NT2/D1 (cell line): ENCODE data around the gene RTP2.

Experiments used
- SUZ12 ChIP-seq: IDR thresholded peaks from 2 replicates; pipeline ENCODE4 v1.6.1; 2011; ENCODE audit not compliant: insufficient read length, insufficient read depth; ENCODE audit errors: extremely low read depth
- YY1 ChIP-seq: IDR thresholded peaks from 2 replicates; pipeline ENCODE4 v1.6.1; 2011; ENCODE audit not compliant: insufficient read length, insufficient read depth
- ZNF274 ChIP-seq: IDR thresholded peaks from 2 replicates; pipeline ENCODE4 v1.6.1; 2011; ENCODE audit warnings: mild to moderate bottlenecking, low read depth, low read length

DNA sequence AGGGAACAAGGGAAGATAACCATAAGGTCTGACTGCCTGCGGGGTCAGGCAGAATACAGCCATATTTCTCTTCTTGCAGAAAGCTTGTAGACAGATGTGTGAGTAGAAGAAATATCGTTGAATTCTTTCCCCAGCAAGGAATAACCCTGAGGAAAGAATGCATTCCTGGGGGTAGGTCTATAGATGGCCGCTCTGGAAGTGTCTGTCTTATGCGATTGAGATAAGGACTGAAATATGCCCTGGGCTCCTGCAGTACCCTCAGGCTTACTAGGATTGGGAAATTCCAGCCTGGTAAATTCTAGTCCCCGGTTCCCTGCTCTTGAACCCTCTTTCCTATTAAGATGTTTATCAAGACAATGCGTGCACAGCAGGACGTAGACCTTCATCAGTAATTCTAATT lies 16.4 kb downstream of the RTP2 start:
- TF ChIP-seq ZNF274 (no peak), YY1 (no peak), SUZ12 (no peak)
